ENCODE measurements around the gene EVA1A.

The EVA1A gene

DNA sequence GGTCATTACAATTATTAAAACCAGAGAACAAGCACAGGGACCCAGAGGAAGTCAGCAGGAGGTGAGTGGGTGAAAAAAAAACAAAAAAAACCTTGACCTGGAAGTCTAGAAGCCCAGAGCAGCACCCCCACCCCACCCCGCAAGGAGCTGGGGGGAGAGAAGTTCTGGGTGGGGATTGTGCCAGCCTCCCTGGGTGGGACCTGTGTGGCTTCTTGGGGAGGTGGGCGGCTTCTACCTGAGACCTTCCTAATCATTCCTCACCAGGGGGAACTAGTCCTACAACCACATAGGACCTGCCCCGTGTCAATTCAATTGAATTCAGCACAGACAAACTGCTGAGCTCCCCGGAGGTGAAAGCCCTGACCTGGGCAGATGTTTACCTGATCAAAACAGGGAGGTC, 17.3 kb downstream of the EVA1A start (continued):
- TF ChIP-seq, protein P1, sequence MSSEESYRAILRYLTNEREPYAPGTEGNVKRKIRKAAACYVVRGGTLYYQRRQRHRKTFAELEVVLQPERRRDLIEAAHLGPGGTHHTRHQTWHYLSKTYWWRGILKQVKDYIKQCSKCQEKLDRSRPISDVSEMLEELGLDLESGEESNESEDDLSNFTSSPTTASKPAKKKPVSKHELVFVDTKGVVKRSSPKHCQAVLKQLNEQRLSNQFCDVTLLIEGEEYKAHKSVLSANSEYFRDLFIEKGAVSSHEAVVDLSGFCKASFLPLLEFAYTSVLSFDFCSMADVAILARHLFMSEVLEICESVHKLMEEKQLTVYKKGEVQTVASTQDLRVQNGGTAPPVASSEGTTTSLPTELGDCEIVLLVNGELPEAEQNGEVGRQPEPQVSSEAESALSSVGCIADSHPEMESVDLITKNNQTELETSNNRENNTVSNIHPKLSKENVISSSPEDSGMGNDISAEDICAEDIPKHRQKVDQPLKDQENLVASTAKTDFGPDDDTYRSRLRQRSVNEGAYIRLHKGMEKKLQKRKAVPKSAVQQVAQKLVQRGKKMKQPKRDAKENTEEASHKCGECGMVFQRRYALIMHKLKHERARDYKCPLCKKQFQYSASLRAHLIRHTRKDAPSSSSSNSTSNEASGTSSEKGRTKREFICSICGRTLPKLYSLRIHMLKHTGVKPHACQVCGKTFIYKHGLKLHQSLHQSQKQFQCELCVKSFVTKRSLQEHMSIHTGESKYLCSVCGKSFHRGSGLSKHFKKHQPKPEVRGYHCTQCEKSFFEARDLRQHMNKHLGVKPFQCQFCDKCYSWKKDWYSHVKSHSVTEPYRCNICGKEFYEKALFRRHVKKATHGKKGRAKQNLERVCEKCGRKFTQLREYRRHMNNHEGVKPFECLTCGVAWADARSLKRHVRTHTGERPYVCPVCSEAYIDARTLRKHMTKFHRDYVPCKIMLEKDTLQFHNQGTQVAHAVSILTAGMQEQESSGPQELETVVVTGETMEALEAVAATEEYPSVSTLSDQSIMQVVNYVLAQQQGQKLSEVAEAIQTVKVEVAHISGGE (tag by site-specific recombination; conservative IDR thresholded peaks at IDR 0.05; ENCODE audit: low read depth) = no peak
- TF ChIP-seq PRDM1 (tag by site-specific recombination; IDR thresholded peaks at IDR 0.05) (no peak), YY2 (tag by site-specific recombination; IDR thresholded peaks at IDR 0.05) (no peak), ZSCAN23 (tag by site-specific recombination; IDR thresholded peaks at IDR 0.05) (no peak)

DNA sequence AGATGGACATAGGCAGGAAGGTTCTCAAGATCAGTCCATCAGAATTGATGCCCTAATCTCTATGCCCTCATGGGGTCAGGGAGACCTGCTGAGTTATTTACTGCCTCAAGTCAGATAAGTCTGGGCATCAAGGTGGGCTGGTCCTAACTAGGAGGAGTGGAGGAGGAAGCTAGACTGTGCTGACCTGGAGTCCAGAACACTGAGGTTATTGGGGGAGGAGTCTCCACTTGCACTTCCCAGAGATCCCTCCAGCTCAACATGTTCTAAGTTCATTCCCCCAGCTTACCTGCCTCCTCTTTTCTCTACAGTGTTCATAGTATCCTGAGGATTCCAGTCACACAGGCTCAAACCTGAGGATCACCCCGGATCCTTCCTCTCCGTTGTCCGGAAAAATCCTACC, 19.3 kb downstream of the EVA1A start:
- CTCF ChIA-PET = no interaction called here
- no peaks in the 10 kb centered on the region for H3K4me1 ChIP-seq (ENCODE audit: control insufficient read depth, insufficient read depth, low read length)

DNA sequence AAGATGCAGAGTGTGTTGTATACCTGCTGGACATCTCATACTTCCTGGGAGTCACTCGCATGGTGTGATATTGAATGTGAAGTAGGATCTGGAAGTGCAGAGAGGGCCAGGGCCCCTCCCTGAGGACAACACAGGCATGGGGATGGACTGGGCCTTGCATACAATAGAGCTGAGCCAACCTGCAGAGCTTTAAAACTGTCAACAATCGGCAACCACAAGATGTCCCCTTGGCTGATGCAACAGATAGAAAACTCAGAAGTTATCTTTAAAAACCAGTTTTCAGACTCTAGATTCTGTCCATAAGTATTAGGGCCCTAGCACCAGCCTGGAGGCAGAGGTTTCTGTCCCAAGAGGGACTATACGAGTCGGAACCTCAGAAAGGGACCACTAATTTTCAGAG, 19.7 kb downstream of the EVA1A start:
- no peak overlapping the region for H3K27ac ChIP-seq (ENCODE audit: extremely low read depth, low read depth, low read length)
- CTCF ChIA-PET = interaction anchor here (1.1 kb wide), 1 partner anchor 68 kb away, joined by 3 read pairs; no protein-coding TSS in a partner anchor

More for the DNA sequence above, 19.3 kb downstream of the EVA1A start:
- H3K36me3 ChIP-seq (ENCODE audit: control insufficient read depth in 2 of 2, insufficient read depth in 1 of 2, low read length in 2 of 2) = no peaks in the 10 kb centered on the region
- POLR2A ChIA-PET = no interaction called here
- TF ChIP-seq ZNF174 (tag by site-specific recombination; IDR thresholded peaks at IDR 0.05) (no peak), ZNF266 (tag by site-specific recombination; IDR thresholded peaks at IDR 0.05; ENCODE audit: low read depth) (no peak), ZNF223 (tag by site-specific recombination; IDR thresholded peaks at IDR 0.05) (no peak)
- H3K9me3 ChIP-seq (ENCODE audit: control insufficient read depth, insufficient read depth, low read depth, low read length) = no peaks in the 10 kb centered on the region; the same call in 1 of the 2 replicates
- no peak overlapping the region for H3K27ac ChIP-seq (ENCODE audit: extremely low read depth, low read depth, low read length)
- H3K4me3 ChIP-seq (ENCODE audit: low read depth, low read length) = no peak overlapping the region

DNA sequence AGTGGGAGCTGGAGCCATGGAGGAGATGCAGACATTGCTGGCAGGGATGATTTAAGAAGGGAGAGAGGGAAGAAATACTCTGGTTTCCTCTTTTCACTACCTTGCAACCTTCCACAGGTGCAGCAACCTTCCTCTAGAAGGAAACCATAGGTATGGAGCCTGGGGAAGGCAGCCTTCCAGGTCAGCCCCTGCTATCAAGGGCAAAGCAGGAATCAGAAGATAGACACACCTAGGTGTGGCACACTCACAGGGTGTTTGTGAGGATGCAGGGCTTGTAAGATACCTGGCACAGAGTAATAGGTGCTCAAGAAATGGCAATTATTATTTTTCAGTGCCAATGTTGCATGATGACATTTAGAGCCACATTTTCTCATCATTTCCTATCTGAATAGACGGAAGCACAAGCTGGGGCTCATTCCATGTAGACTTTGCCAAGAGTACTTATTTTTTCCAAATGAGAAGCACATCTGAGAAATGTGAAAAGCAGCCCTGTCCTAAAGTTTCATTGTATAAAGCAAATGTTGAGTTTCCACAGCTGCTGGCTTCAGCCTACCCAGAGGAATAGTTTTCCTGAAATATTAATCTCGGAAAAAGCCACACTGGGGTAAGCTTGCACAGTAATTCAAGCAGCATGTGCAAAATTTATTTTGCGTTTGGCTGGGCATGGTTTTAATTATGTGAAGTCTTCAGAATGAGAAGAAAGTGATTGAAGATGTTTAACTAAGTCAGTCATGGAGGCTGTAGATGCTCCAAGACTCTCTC, 20.6 kb downstream of the EVA1A start:
- no peak for TF ChIP-seq ZNF624 (tag by site-specific recombination; IDR thresholded peaks at IDR 0.05)
- no peak for TF ChIP-seq ZNF544 (tag by site-specific recombination; IDR thresholded peaks at IDR 0.05)
- TF ChIP-seq SP3 (tag by site-specific recombination; IDR thresholded peaks at IDR 0.05) = no peak
- no peak for TF ChIP-seq YY2 (tag by site-specific recombination; IDR thresholded peaks at IDR 0.05)
- TF ChIP-seq, protein P2, sequence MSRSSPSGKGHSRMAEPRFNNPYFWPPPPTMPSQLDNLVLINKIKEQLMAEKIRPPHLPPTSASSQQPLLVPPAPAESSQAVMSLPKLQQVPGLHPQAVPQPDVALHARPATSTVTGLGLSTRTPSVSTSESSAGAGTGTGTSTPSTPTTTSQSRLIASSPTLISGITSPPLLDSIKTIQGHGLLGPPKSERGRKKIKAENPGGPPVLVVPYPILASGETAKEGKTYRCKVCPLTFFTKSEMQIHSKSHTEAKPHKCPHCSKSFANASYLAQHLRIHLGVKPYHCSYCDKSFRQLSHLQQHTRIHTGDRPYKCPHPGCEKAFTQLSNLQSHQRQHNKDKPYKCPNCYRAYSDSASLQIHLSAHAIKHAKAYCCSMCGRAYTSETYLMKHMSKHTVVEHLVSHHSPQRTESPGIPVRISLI (tag by site-specific recombination; IDR thresholded peaks at IDR 0.05) = no peak
- TF ChIP-seq, protein P3, sequence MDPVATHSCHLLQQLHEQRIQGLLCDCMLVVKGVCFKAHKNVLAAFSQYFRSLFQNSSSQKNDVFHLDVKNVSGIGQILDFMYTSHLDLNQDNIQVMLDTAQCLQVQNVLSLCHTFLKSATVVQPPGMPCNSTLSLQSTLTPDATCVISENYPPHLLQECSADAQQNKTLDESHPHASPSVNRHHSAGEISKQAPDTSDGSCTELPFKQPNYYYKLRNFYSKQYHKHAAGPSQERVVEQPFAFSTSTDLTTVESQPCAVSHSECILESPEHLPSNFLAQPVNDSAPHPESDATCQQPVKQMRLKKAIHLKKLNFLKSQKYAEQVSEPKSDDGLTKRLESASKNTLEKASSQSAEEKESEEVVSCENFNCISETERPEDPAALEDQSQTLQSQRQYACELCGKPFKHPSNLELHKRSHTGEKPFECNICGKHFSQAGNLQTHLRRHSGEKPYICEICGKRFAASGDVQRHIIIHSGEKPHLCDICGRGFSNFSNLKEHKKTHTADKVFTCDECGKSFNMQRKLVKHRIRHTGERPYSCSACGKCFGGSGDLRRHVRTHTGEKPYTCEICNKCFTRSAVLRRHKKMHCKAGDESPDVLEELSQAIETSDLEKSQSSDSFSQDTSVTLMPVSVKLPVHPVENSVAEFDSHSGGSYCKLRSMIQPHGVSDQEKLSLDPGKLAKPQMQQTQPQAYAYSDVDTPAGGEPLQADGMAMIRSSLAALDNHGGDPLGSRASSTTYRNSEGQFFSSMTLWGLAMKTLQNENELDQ (tag by site-specific recombination; IDR thresholded peaks at IDR 0.05; ENCODE audit: low read depth) = no peak
- no peak for TF ChIP-seq ZNF621 (tag by site-specific recombination; IDR thresholded peaks at IDR 0.05)
- no peak for TF ChIP-seq ZNF514 (tag by site-specific recombination; IDR thresholded peaks at IDR 0.05)
- TF ChIP-seq SCRT2 (tag by site-specific recombination; IDR thresholded peaks at IDR 0.05) = no peak
- H3K4me3 ChIP-seq (ENCODE audit: low read depth, low read length) = no peak overlapping the region
- no peaks in the 10 kb centered on the region for H3K36me3 ChIP-seq (ENCODE audit: control insufficient read depth in 2 of 2, insufficient read depth in 1 of 2, low read length in 2 of 2)
- ChIA-PET CTCF (interaction anchor here (1.1 kb wide), 1 partner anchor 68 kb away, joined by 3 read pairs; no protein-coding TSS in a partner anchor), POLR2A (no interaction called here)
- H3K9me3 ChIP-seq (ENCODE audit: control insufficient read depth, insufficient read depth, low read depth, low read length) = no peaks in the 10 kb centered on the region; the same call in 1 of the 2 replicates
- no peaks in the 10 kb centered on the region for H3K4me1 ChIP-seq (ENCODE audit: control insufficient read depth, insufficient read depth, low read length)
- no peak overlapping the region for H3K27ac ChIP-seq (ENCODE audit: extremely low read depth, low read depth, low read length)

More for the DNA sequence above, 19.7 kb downstream of the EVA1A start:
- H3K4me1 ChIP-seq (ENCODE audit: control insufficient read depth, insufficient read depth, low read length) = no peaks in the 10 kb centered on the region
- TF ChIP-seq, protein P4, sequence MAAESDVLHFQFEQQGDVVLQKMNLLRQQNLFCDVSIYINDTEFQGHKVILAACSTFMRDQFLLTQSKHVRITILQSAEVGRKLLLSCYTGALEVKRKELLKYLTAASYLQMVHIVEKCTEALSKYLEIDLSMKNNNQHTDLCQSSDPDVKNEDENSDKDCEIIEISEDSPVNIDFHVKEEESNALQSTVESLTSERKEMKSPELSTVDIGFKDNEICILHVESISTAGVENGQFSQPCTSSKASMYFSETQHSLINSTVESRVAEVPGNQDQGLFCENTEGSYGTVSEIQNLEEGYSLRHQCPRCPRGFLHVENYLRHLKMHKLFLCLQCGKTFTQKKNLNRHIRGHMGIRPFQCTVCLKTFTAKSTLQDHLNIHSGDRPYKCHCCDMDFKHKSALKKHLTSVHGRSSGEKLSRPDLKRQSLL (tag by site-specific recombination; IDR thresholded peaks at IDR 0.05) = no peak
- TF ChIP-seq ZNF121 (tag by site-specific recombination; IDR thresholded peaks at IDR 0.05) (no peak), ZNF19 (tag by site-specific recombination; IDR thresholded peaks at IDR 0.05; ENCODE audit: low read depth) (no peak), ZNF426 (tag by site-specific recombination; IDR thresholded peaks at IDR 0.05) (no peak), ZNF791 (tag by site-specific recombination; IDR thresholded peaks at IDR 0.05) (no peak), ZNF501 (tag by site-specific recombination; IDR thresholded peaks at IDR 0.05) (no peak), ZNF341 (tag by site-specific recombination; IDR thresholded peaks at IDR 0.05; ENCODE audit: low read depth) (no peak)
- no peak overlapping the region for H3K4me3 ChIP-seq (ENCODE audit: low read depth, low read length)
- no peaks in the 10 kb centered on the region for H3K36me3 ChIP-seq (ENCODE audit: control insufficient read depth in 2 of 2, insufficient read depth in 1 of 2, low read length in 2 of 2)
- POLR2A ChIA-PET = no interaction called here
- no peaks in the 10 kb centered on the region; the same call in 1 of the 2 replicates for H3K9me3 ChIP-seq (ENCODE audit: control insufficient read depth, insufficient read depth, low read depth, low read length)
